PC-9 (cell line): ENCODE measurements around the gene ERN1.

Source experiments
- CTCF ChIP-seq: fragments of 200-600 bp; sonication (generic); conservative IDR thresholded peaks from 2 replicates; pipeline ENCODE4 v1.6.1; 2017; ENCODE audit warnings: mixed run types, antibody characterized with exemption, mild to moderate bottlenecking, moderate library complexity
- EZH2 ChIP-seq: fragments of 200-600 bp; sonication (generic); IDR thresholded peaks from 2 replicates; pipeline ENCODE4 v1.8.0; 2017; ENCODE audit warnings: antibody characterized with exemption, low read depth

- TF ChIP-seq CTCF, result no peak
- TF ChIP-seq EZH2, result no peak
Observed at GRCh38 chr17:64006361-64007088, 123.4 kb downstream of the ERN1 start.
